Esophagus muscularis mucosa (tissue), 4 donors: ENCODE measurements around the gene KIAA0513.

Experiments
- EP300 ChIP-seq: sonication (generic); formaldehyde crosslinking; IDR thresholded peaks from one replicate; pipeline ENCODE4 v1.6.1; 2017; ENCODE audit warnings: antibody characterized with exemption
- POLR2A ChIP-seq: fragments of 450-650 bp; IDR thresholded peaks from one replicate; pipeline ENCODE4 v1.6.1; 2017; ENCODE audit warnings: antibody characterized with exemption, moderate library complexity, mild to moderate bottlenecking, low read depth
- POLR2AphosphoS5 ChIP-seq, 2 donors: sonication (generic); formaldehyde crosslinking; IDR thresholded peaks; one replicate each; pipeline ENCODE4 v1.6.1; 2017; ENCODE audit warnings: antibody characterized with exemption in 2 of 2
- TF ChIP-seq, protein P1 (sequence below), 3 experiments: fragments of 200-600 bp in 2 of 3; fragments of 450-650 bp in 1 of 3; sonication (generic) in 2 of 3; IDR thresholded peaks; one replicate each; pipeline ENCODE4 v1.5.1; 2017 to 2019; ENCODE audit warnings: antibody characterized with exemption in 3 of 3, mild to moderate bottlenecking in 2 of 3, moderate library complexity in 1 of 3

- TF ChIP-seq, protein P1, sequence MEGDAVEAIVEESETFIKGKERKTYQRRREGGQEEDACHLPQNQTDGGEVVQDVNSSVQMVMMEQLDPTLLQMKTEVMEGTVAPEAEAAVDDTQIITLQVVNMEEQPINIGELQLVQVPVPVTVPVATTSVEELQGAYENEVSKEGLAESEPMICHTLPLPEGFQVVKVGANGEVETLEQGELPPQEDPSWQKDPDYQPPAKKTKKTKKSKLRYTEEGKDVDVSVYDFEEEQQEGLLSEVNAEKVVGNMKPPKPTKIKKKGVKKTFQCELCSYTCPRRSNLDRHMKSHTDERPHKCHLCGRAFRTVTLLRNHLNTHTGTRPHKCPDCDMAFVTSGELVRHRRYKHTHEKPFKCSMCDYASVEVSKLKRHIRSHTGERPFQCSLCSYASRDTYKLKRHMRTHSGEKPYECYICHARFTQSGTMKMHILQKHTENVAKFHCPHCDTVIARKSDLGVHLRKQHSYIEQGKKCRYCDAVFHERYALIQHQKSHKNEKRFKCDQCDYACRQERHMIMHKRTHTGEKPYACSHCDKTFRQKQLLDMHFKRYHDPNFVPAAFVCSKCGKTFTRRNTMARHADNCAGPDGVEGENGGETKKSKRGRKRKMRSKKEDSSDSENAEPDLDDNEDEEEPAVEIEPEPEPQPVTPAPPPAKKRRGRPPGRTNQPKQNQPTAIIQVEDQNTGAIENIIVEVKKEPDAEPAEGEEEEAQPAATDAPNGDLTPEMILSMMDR (IDR thresholded peaks at IDR 0.05) = no peak
- TF ChIP-seq POLR2AphosphoS5 (IDR thresholded peaks at IDR 0.05) (no peak), POLR2A (no peak), EP300 (no peak)
Measured at GRCh38 chr16:85124636-85125346, 97.2 kb downstream of the KIAA0513 start.
